IPS-18c (cell line): ENCODE data around the gene SKAP1.
"Not testable (repeated sequence)": the region's sequence is repeated elsewhere in the genome, so short reads cannot be mapped to it uniquely, and the experiment has no call there.

Experiments used
- H3K4me3 ChIP-seq: 2 replicates; pipeline ENCODE4 v1.7.0; 2013; ENCODE audit warnings: low read depth, mild to moderate bottlenecking, low read length, moderate library complexity; ENCODE audit not compliant: insufficient read depth
- H3K9me3 ChIP-seq: one replicate; pipeline ENCODE4 v1.6.1; 2013; ENCODE audit warnings: mild to moderate bottlenecking, low read length, moderate library complexity; ENCODE audit not compliant: control insufficient read depth, insufficient read depth

The SKAP1 gene

GRCh38 chr17:48429156-48429555, 858 bp downstream of the SKAP1 start:
- H3K4me3 ChIP-seq: no peak overlapping the region

GRCh38 chr17:48427598-48427997, 2.4 kb downstream of the SKAP1 start:
- H3K9me3 ChIP-seq: no peaks in the 10 kb centered on the region
- H3K4me3 ChIP-seq: no peak overlapping the region

More at GRCh38 chr17:48429156-48429555, 858 bp downstream of the SKAP1 start:
- H3K9me3 ChIP-seq: no peaks in the 10 kb centered on the region

- Histone ChIP-seq H3K4me3 (no peak overlapping the region), H3K9me3 (no peaks in the 10 kb centered on the region)
These were observed 3.1 kb downstream of the SKAP1 start for GRCh38 chr17:48426761-48427500.

GRCh38 chr17:48426019-48426665, 3.9 kb downstream of the SKAP1 start:
- no peaks in the 10 kb centered on the region for H3K9me3 ChIP-seq
- H3K4me3 ChIP-seq: no peak overlapping the region

- H3K9me3 ChIP-seq, H3K4me3 ChIP-seq: not testable (repeated sequence)
These were observed 8.0 kb downstream of the SKAP1 start for GRCh38 chr17:48422060-48422459.

GRCh38 chr17:48420823-48421222, 9.2 kb downstream of the SKAP1 start:
- H3K9me3 ChIP-seq: no peaks in the 10 kb centered on the region
- no peak overlapping the region for H3K4me3 ChIP-seq

GRCh38 chr17:48416971-48417370, 13.0 kb downstream of the SKAP1 start:
- Histone ChIP-seq H3K9me3 (no peaks in the 10 kb centered on the region), H3K4me3 (no peak overlapping the region)

GRCh38 chr17:48413613-48414405, 16.2 kb downstream of the SKAP1 start:
- Histone ChIP-seq H3K4me3 (no peak overlapping the region), H3K9me3 (no peaks in the 10 kb centered on the region)

GRCh38 chr17:48412841-48413240, 17.2 kb downstream of the SKAP1 start:
- H3K4me3 ChIP-seq: no peak overlapping the region
- H3K9me3 ChIP-seq: no peaks in the 10 kb centered on the region

GRCh38 chr17:48410821-48411220, 19.2 kb downstream of the SKAP1 start:
- H3K4me3 ChIP-seq, H3K9me3 ChIP-seq: not testable (repeated sequence)

GRCh38 chr17:48409607-48410006, 20.4 kb downstream of the SKAP1 start:
- Histone ChIP-seq H3K4me3 (no peak overlapping the region), H3K9me3 (no peaks in the 10 kb centered on the region)

GRCh38 chr17:48406936-48407567, 23.0 kb downstream of the SKAP1 start:
- Histone ChIP-seq H3K9me3 (no peaks in the 10 kb centered on the region), H3K4me3 (no peak overlapping the region)

GRCh38 chr17:48394821-48395220, 35.2 kb downstream of the SKAP1 start:
- H3K9me3 ChIP-seq: no peaks in the 10 kb centered on the region
- H3K4me3 ChIP-seq: no peak overlapping the region

GRCh38 chr17:48393283-48393682, 36.7 kb downstream of the SKAP1 start:
- Histone ChIP-seq H3K9me3 (no peaks in the 10 kb centered on the region), H3K4me3 (no peak overlapping the region)

GRCh38 chr17:48392857-48393256, 37.2 kb downstream of the SKAP1 start:
- no peaks in the 10 kb centered on the region for H3K9me3 ChIP-seq
- H3K4me3 ChIP-seq: no peak overlapping the region

GRCh38 chr17:48391444-48391843, 38.6 kb downstream of the SKAP1 start:
- no peaks in the 10 kb centered on the region for H3K9me3 ChIP-seq

GRCh38 chr17:48389903-48390302, 40.1 kb downstream of the SKAP1 start:
- no peaks in the 10 kb centered on the region for H3K9me3 ChIP-seq
- no peak overlapping the region for H3K4me3 ChIP-seq

More at GRCh38 chr17:48391444-48391843, 38.6 kb downstream of the SKAP1 start:
- H3K4me3 ChIP-seq: no peak overlapping the region
